Prostate gland (tissue), 2 donors: Measurements from ENCODE around the gene XRCC4.

Experiments
- CTCF ChIP-seq, 4 experiments: fragments of 200-600 bp in 2 of 4; fragments of 450-650 bp in 2 of 4; sonication (generic) in 2 of 4; IDR thresholded peaks; 1 replicate in 3 of 4; 2 replicates in 1 of 4; pipeline ENCODE4 v1.5.1; 2016 to 2019; ENCODE audit warnings: antibody characterized with exemption in 4 of 4, mild to moderate bottlenecking in 2 of 4, moderate library complexity in 2 of 4
- POLR2A ChIP-seq: fragments of 450-650 bp; IDR thresholded peaks from one replicate; pipeline ENCODE4 v1.6.1; 2016; ENCODE audit warnings: antibody characterized with exemption, mild to moderate bottlenecking
- POLR2AphosphoS5 ChIP-seq: sonication (generic); formaldehyde crosslinking; IDR thresholded peaks from one replicate; pipeline ENCODE4 v1.6.1; 2017; ENCODE audit warnings: antibody characterized with exemption

DNA sequence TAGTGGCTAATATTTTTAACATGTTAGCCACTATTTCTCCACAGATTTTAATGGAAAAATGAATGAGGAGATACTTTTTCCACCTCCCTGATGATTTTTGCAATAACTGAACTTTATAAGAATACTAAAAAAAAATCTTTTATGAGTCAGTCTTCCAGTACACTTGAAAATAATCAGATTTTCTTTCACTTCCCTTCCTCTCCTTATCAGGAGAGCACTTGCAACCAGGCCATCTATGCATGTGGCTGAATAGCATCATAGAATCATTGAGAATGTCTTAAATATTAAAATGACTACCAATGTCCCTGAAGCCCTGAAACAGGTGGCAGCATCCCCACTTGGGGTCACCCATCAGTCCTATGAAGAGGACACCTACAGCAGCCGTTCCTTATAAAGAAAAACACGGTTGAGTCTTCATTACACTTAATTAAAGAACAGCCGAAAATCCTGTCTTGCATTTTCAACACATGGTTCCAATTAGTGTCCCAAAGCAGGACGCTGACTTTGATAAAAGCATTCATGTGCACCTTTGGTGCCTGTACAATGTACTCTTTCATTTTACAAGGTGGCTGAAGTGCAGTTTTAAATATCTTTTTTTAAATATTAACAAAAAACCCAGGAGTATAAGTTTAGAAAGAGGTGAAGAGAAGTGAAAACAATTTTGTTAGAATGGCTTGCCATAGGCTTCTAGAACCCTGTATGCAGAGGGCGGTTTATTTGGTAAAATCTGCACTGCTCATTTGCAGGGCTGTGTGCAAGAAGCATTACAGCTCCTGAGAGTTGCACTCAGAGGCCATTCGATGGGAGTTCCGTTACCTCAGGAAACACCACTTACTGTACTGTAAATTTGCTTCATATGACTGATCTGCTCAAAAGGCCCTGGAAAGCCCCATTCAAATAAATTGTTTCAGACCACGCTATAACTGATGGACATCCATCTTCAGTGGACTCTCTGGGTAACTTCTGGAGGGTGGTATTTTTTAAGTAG is 287.3 kb downstream of the XRCC4 start:
- TF ChIP-seq CTCF (IDR thresholded peaks at IDR 0.05) (no peak), POLR2A (no peak), POLR2AphosphoS5 (no peak)
